PC-3 (cell line): Measurements from ENCODE around the gene TOLLIP. TPM values are rescaled to one million over a fixed set of nuclear protein-coding genes. Genes with fewer than 3 reads are reported as not detected.

Source experiments
- ATAC-seq: fragments of 200-7000 bp; cut with Tn5 transposase; 2 replicates; pipeline ENCODE4 v1.9.1; 2020; ENCODE audit warnings: mild to moderate bottlenecking, moderate library complexity
- BruUV-seq: library from RNA; stranded (reverse); fragments of 400-500 nt; replicated peaks from 2 replicates; lab custom pipeline; 2021; lab: Mats Ljungman, UMichigan
- CTCF ChIA-PET: fragments of 300-600 bp; sonication (Branson Sonifier 250); formaldehyde crosslinking; loops from one replicate; lab custom pipeline; 2022; ENCODE audit warnings: antibody characterized with exemption; lab: Charles Lee
- POLR2A ChIA-PET: fragments of 300-600 bp; sonication (Branson Sonifier 250); formaldehyde crosslinking; loops from one replicate; lab custom pipeline; 2022; ENCODE audit warnings: antibody characterized with exemption; ENCODE audit not compliant: unreplicated experiment; lab: Charles Lee
- DNase-seq: peaks from one replicate; pipeline ENCODE4 v3.0.0-alpha.2; 2015
- H2AFZ ChIP-seq: fragments of 300-600 bp; sonication (generic); 2 replicates; pipeline ENCODE4 v1.6.0; 2016; ENCODE audit warnings: antibody characterized with exemption, low read length
- H3F3A ChIP-seq: fragments of 300-600 bp; sonication (generic); one replicate; pipeline ENCODE4 v1.6.0; 2017; ENCODE audit warnings: antibody characterized with exemption, low read length, control low read depth, mild to moderate bottlenecking; ENCODE audit not compliant: unreplicated experiment
- H3K27ac ChIP-seq: fragments of 300-600 bp; sonication (generic); 2 replicates; pipeline ENCODE4 v1.5.1; 2016; ENCODE audit warnings: mild to moderate bottlenecking, low read length
- H3K27me3 ChIP-seq: fragments of 300-600 bp; sonication (generic); 2 replicates; pipeline ENCODE4 v1.6.1; 2016; ENCODE audit warnings: low read length, mixed read lengths
- H3K36me3 ChIP-seq: fragments of 300-600 bp; sonication (generic); 2 replicates; pipeline ENCODE4 v1.6.1; 2016; ENCODE audit warnings: low read depth, mixed run types, low read length, mixed read lengths
- H3K4me1 ChIP-seq: fragments of 300-600 bp; sonication (generic); 2 replicates; pipeline ENCODE4 v1.5.1; 2016; ENCODE audit warnings: low read length; ENCODE audit not compliant: insufficient read depth
- H3K4me2 ChIP-seq: fragments of 300-600 bp; sonication (generic); 2 replicates; pipeline ENCODE4 v1.6.0; 2016; ENCODE audit warnings: low read length
- H3K4me3 ChIP-seq: fragments of 300-600 bp; sonication (generic); 2 replicates; pipeline ENCODE4 v1.5.1; 2016; ENCODE audit warnings: mild to moderate bottlenecking, low read length, mixed read lengths
- H3K79me2 ChIP-seq: fragments of 300-600 bp; sonication (generic); 2 replicates; pipeline ENCODE4 v1.6.1; 2017; ENCODE audit warnings: low read length, mixed read lengths
- H3K9ac ChIP-seq: fragments of 300-600 bp; sonication (generic); 2 replicates; pipeline ENCODE4 v1.6.0; 2016; ENCODE audit warnings: mild to moderate bottlenecking, low read length
- H3K9me2 ChIP-seq: fragments of 300-600 bp; sonication (generic); replicated peaks from 2 replicates; pipeline ENCODE4 v1.6.1; 2016; ENCODE audit warnings: mixed run types, low read length, mixed read lengths
- H3K9me3 ChIP-seq: fragments of 300-600 bp; sonication (generic); 2 replicates; pipeline ENCODE4 v1.6.1; 2016; ENCODE audit warnings: low read length, mixed read lengths
- H4K20me1 ChIP-seq: fragments of 300-600 bp; sonication (generic); 2 replicates; pipeline ENCODE4 v1.6.1; 2016; ENCODE audit warnings: low read length, mixed read lengths
- CTCF ChIP-seq: fragments of 300-600 bp; sonication (generic); conservative IDR thresholded peaks from 2 replicates; pipeline ENCODE4 v1.5.1; 2017; ENCODE audit warnings: antibody characterized with exemption, low read depth, mild to moderate bottlenecking, low read length
- EZH2 ChIP-seq: fragments of 300-600 bp; sonication (generic); IDR thresholded peaks from one replicate; pipeline ENCODE4 v1.6.1; 2017; ENCODE audit warnings: antibody characterized with exemption, mild to moderate bottlenecking, low read length; ENCODE audit not compliant: unreplicated experiment
- EZH2phosphoT487 ChIP-seq: fragments of 300-600 bp; sonication (generic); IDR thresholded peaks from 2 replicates; pipeline ENCODE4 v1.6.1; 2018; ENCODE audit warnings: mild to moderate bottlenecking, antibody characterized with exemption, low read length, borderline replicate concordance
- intact Hi-C: fragments of 100-400 bp; cut with micrococcal nuclease; formaldehyde crosslinking; loops from 2 replicates; pipeline ENCODE4 v1.9.0; 2023
- total RNA-seq: library from RNA; depleted of rRNA; stranded (reverse); fragments of >200 nt; gene quantifications from 2 replicates; pipeline ENCODE4 v1.2.3, GENCODE V29; 2014

TOLLIP gene
- total RNA-seq, 1 experiment from 2014 or later, result 43.2 TPM

- DNase-seq (no peak), ATAC-seq (no peak)
- no peak overlapping the region for H2AFZ ChIP-seq
- no peaks in the 10 kb centered on the region for H3K4me1 ChIP-seq
- intact Hi-C loops, result no loop called here
- no peaks in the 10 kb centered on the region for H3K36me3 ChIP-seq
- no peak for TF ChIP-seq CTCF
- no peak for TF ChIP-seq EZH2
- no peak for TF ChIP-seq EZH2phosphoT487
- POLR2A ChIA-PET, result interaction anchor here (0.5 kb wide), 1 partner anchor 10 kb away, joined by 3 read pairs; no protein-coding TSS in a partner anchor
- H3K4me3 ChIP-seq, result no peak overlapping the region
- H3K79me2 ChIP-seq, result no peaks in the 10 kb centered on the region
- H4K20me1 ChIP-seq, result no peaks in the 10 kb centered on the region
- H3K27me3 ChIP-seq, result no peaks in the 10 kb centered on the region
- CTCF ChIA-PET, result no interaction called here
- H3K4me2 ChIP-seq, result no peak overlapping the region
- BruUV-seq, result no TSS peak
- no peak overlapping the region for H3K9ac ChIP-seq
- H3K27ac ChIP-seq, result no peak overlapping the region
- no peaks in the 10 kb centered on the region for H3K9me3 ChIP-seq
- no peaks in the 10 kb centered on the region for H3F3A ChIP-seq
- no peaks in the 10 kb centered on the region for H3K9me2 ChIP-seq
These were observed 77.2 kb downstream of the TOLLIP start for GRCh38 chr11:1232021-1232882.

GRCh38 chr11:1231396-1232020 is 77.9 kb downstream of the TOLLIP start:
- H3F3A ChIP-seq, result no peaks in the 10 kb centered on the region
- intact Hi-C loops, result no loop called here
- H3K36me3 ChIP-seq, result no peaks in the 10 kb centered on the region
- ATAC-seq, result no peak
- H3K9ac ChIP-seq, result no peak overlapping the region
- DNase-seq, result no peak
- no peaks in the 10 kb centered on the region for H3K9me2 ChIP-seq
- H4K20me1 ChIP-seq, result no peaks in the 10 kb centered on the region
- TF ChIP-seq CTCF (no peak), EZH2phosphoT487 (no peak), EZH2 (no peak)
- no TSS peak for BruUV-seq
- no peaks in the 10 kb centered on the region for H3K4me1 ChIP-seq
- H3K9me3 ChIP-seq, result no peaks in the 10 kb centered on the region
- ChIA-PET CTCF (no interaction called here), POLR2A (no interaction called here)
- no peak overlapping the region for H3K27ac ChIP-seq
- no peaks in the 10 kb centered on the region for H3K79me2 ChIP-seq
- H3K27me3 ChIP-seq, result no peaks in the 10 kb centered on the region
- H3K4me3 ChIP-seq, result no peak overlapping the region
- no peak overlapping the region for H3K4me2 ChIP-seq
- H2AFZ ChIP-seq, result no peak overlapping the region
